ENCODE measurements around the gene PRRC1.
"Not testable (repeated sequence)": the region's sequence is repeated elsewhere in the genome, so short reads cannot be mapped to it uniquely, and the experiment has no call there.

Gene PRRC1

GRCh38 chr5:127549551-127549950 is 32.1 kb downstream of the PRRC1 start:
- DNase-seq = no peak

- peak; percentile 15 for DNase-seq
These were observed 33.4 kb downstream of the PRRC1 start for GRCh38 chr5:127550652-127551409.

- DNase-seq = no peak
These were observed 34.1 kb downstream of the PRRC1 start for GRCh38 chr5:127551410-127552041.

GRCh38 chr5:127555826-127556225 is 38.4 kb downstream of the PRRC1 start:
- no peak for DNase-seq

GRCh38 chr5:127556609-127557334 is 39.3 kb downstream of the PRRC1 start:
- no peak for DNase-seq

GRCh38 chr5:127558273-127558672 is 40.8 kb downstream of the PRRC1 start:
- DNase-seq = no peak

GRCh38 chr5:127561254-127561653 is 43.8 kb downstream of the PRRC1 start:
- DNase-seq = no peak

GRCh38 chr5:127562252-127562651 is 44.8 kb downstream of the PRRC1 start:
- DNase-seq = peak; percentile 12

- DNase-seq = no peak
These were observed 45.7 kb downstream of the PRRC1 start for GRCh38 chr5:127563136-127563535.

GRCh38 chr5:127564002-127564769 is 46.7 kb downstream of the PRRC1 start:
- peak; percentile 64 for DNase-seq

GRCh38 chr5:127565586-127566270 is 48.3 kb downstream of the PRRC1 start:
- DNase-seq = no peak

- DNase-seq = no peak
These were observed 49.8 kb downstream of the PRRC1 start for GRCh38 chr5:127567026-127567768.

- no peak for DNase-seq
These were observed 50.7 kb downstream of the PRRC1 start for GRCh38 chr5:127568166-127568565.

- DNase-seq = not testable (repeated sequence)
These were observed 52.0 kb downstream of the PRRC1 start for GRCh38 chr5:127569471-127569870.

- no peak for DNase-seq
These were observed 54.1 kb downstream of the PRRC1 start for GRCh38 chr5:127571314-127572131.

- DNase-seq = no peak
These were observed 55.5 kb downstream of the PRRC1 start for GRCh38 chr5:127572930-127573329.

- DNase-seq = no peak
These were observed 57.6 kb downstream of the PRRC1 start for GRCh38 chr5:127574852-127575679.

GRCh38 chr5:127577458-127577857 is 60.0 kb downstream of the PRRC1 start:
- no peak for DNase-seq

- no peak for DNase-seq
These were observed 63.3 kb downstream of the PRRC1 start for GRCh38 chr5:127580731-127581130.

- DNase-seq = no peak
These were observed 64.0 kb downstream of the PRRC1 start for GRCh38 chr5:127581450-127581849.
